Stimulated activated CD8-positive, alpha-beta memory T cell treated with anti-CD3 and anti-CD28 coated beads, Interleukin-4, amount 100 ng/mL, for 24 hours (primary cell): ENCODE data around the gene CD302.
"Not testable (repeated sequence)": the region's sequence is repeated elsewhere in the genome, so short reads cannot be mapped to it uniquely, and the experiment has no call there.

ENCODE experiments used
- DNase-seq: peaks from one replicate; pipeline ENCODE4 v3.0.0-alpha.2; 2020; ENCODE audit warnings: low read depth

The CD302 gene

GRCh38 chr2:159793326-159793725 is 4.7 kb downstream of the CD302 start:
- DNase-seq = no peak

- no peak for DNase-seq
Measured at GRCh38 chr2:159792599-159792998, 5.4 kb downstream of the CD302 start.

GRCh38 chr2:159792036-159792435 is 6.0 kb downstream of the CD302 start:
- DNase-seq = no peak

GRCh38 chr2:159790323-159790722 is 7.7 kb downstream of the CD302 start:
- no peak for DNase-seq

- no peak for DNase-seq
Measured at GRCh38 chr2:159788253-159788652, 9.8 kb downstream of the CD302 start.

- not testable (repeated sequence) for DNase-seq
Measured at GRCh38 chr2:159787647-159788046, 10.4 kb downstream of the CD302 start.

GRCh38 chr2:159786938-159787337 is 11.1 kb downstream of the CD302 start:
- no peak for DNase-seq

- DNase-seq = no peak
Measured at GRCh38 chr2:159785195-159785594, 12.8 kb downstream of the CD302 start.

- DNase-seq = not testable (repeated sequence)
Measured at GRCh38 chr2:159784744-159785143, 13.3 kb downstream of the CD302 start.

- DNase-seq = no peak
Measured at GRCh38 chr2:159783556-159783955, 14.5 kb downstream of the CD302 start.

GRCh38 chr2:159776321-159776720 is 21.7 kb downstream of the CD302 start:
- no peak for DNase-seq

GRCh38 chr2:159775021-159775420 is 23.0 kb downstream of the CD302 start:
- DNase-seq = no peak

GRCh38 chr2:159774370-159774990 is 23.5 kb downstream of the CD302 start:
- no peak for DNase-seq

- DNase-seq = no peak
Measured at GRCh38 chr2:159773886-159774285, 24.1 kb downstream of the CD302 start.

GRCh38 chr2:159773426-159773825 is 24.6 kb downstream of the CD302 start:
- DNase-seq = no peak

- DNase-seq = no peak
Measured at GRCh38 chr2:159769147-159769546, 28.9 kb downstream of the CD302 start.

GRCh38 chr2:159762075-159762474 is 35.9 kb downstream of the CD302 start:
- DNase-seq = no peak

- DNase-seq = no peak
Measured at GRCh38 chr2:159760326-159760725, 37.7 kb downstream of the CD302 start.

GRCh38 chr2:159759577-159759976 is 38.4 kb downstream of the CD302 start:
- no peak for DNase-seq

GRCh38 chr2:159758686-159759085 is 39.3 kb downstream of the CD302 start:
- DNase-seq = no peak

GRCh38 chr2:159758239-159758638 is 39.8 kb downstream of the CD302 start:
- DNase-seq = no peak

- DNase-seq = no peak
Measured at GRCh38 chr2:159755788-159756187, 42.2 kb downstream of the CD302 start.

- DNase-seq = no peak
Measured at GRCh38 chr2:159755014-159755413, 43.0 kb downstream of the CD302 start.

- no peak for DNase-seq
Measured at GRCh38 chr2:159753797-159754196, 44.2 kb downstream of the CD302 start.

- DNase-seq = no peak
Measured at GRCh38 chr2:159750873-159751272, 47.1 kb downstream of the CD302 start.
